ENCODE results near the gene SLCO4A1. TPM values are rescaled to one million over a fixed set of nuclear protein-coding genes. Genes with fewer than 3 reads are reported as not detected.

Gene SLCO4A1
- total and polyA plus RNA-seq, 2 experiments from 2014 or later = 0.22 to 0.43 TPM

- H3K4me3 ChIP-seq = no peak overlapping the region
- no peaks in the 10 kb centered on the region for H3K36me3 ChIP-seq (ENCODE audit: low read depth)
- no peaks in the 10 kb centered on the region for H3K9me3 ChIP-seq (ENCODE audit: low read depth)
- no peaks in the 10 kb centered on the region for H3K9me2 ChIP-seq (ENCODE audit: insufficient read depth)
- TF ChIP-seq EZH2 (IDR thresholded peaks at IDR 0.05; ENCODE audit: insufficient read depth, poor library complexity, severe bottlenecking) (no peak), EZH2phosphoT487 (IDR thresholded peaks at IDR 0.05; ENCODE audit: insufficient read depth, low read depth) (no peak)
- no peak for DNase-seq
- in situ Hi-C loops (cut with MboI) = loop anchor here (5.0 kb wide), 1 partner anchor 51 kb away; no protein-coding TSS in a partner anchor
- H4K20me1 ChIP-seq (ENCODE audit: insufficient read depth) = no peaks in the 10 kb centered on the region
- no peaks in the 10 kb centered on the region for H3K79me2 ChIP-seq (ENCODE audit: insufficient read depth)
- H3K4me2 ChIP-seq (ENCODE audit: unreplicated experiment) = no peak overlapping the region
- no peak overlapping the region for H3K27ac ChIP-seq
- H3F3A ChIP-seq (ENCODE audit: insufficient read depth) = no peaks in the 10 kb centered on the region
- H3K27me3 ChIP-seq (replicated peaks; ENCODE audit: insufficient read depth) = peaks cover 10% of the 10 kb centered on the region; the same call in 1 of the 2 replicates
- no peak overlapping the region for H2AFZ ChIP-seq
- no peaks in the 10 kb centered on the region for H3K4me1 ChIP-seq (ENCODE audit: insufficient read depth)
- no peak overlapping the region for H3K9ac ChIP-seq
- WGBS, 2 experiments (ENCODE audit: low coverage in 1 of 2, low lambda C conversion rate in 2 of 2, missing lambda C conversion rate in 2 of 2) = 75 to 82% methylated on average over 14 to 16 of the region's 16 CpGs
Measured at GRCh38 chr20:62696434-62696957, 54.2 kb downstream of the SLCO4A1 start.

- peaks cover 10% of the 10 kb centered on the region; the same call in 1 of the 2 replicates for H3K27me3 ChIP-seq (replicated peaks; ENCODE audit: insufficient read depth)
- in situ Hi-C loops (cut with MboI) = loop anchor here (5.0 kb wide), 1 partner anchor 50 kb away; no protein-coding TSS in a partner anchor
- TF ChIP-seq EZH2phosphoT487 (IDR thresholded peaks at IDR 0.05; ENCODE audit: insufficient read depth, low read depth) (no peak), EZH2 (IDR thresholded peaks at IDR 0.05; ENCODE audit: insufficient read depth, poor library complexity, severe bottlenecking) (no peak)
Measured at GRCh38 chr20:62696989-62697388, 54.7 kb downstream of the SLCO4A1 start.

GRCh38 chr20:62697468-62697912, 55.2 kb downstream of the SLCO4A1 start:
- Histone ChIP-seq H3K36me3 (ENCODE audit: low read depth) (no peaks in the 10 kb centered on the region), H3K79me2 (ENCODE audit: insufficient read depth) (no peaks in the 10 kb centered on the region), H2AFZ (no peak overlapping the region), H3K27ac (no peak overlapping the region), H3K4me3 (no peak overlapping the region), H3K9ac (no peak overlapping the region), H3K27me3 (replicated peaks; ENCODE audit: insufficient read depth) (peaks cover 10% of the 10 kb centered on the region; the same call in 1 of the 2 replicates), H3K4me1 (ENCODE audit: insufficient read depth) (no peaks in the 10 kb centered on the region), H3K9me2 (ENCODE audit: insufficient read depth) (no peaks in the 10 kb centered on the region), H3K9me3 (ENCODE audit: low read depth) (no peaks in the 10 kb centered on the region), H3F3A (ENCODE audit: insufficient read depth) (no peaks in the 10 kb centered on the region), H4K20me1 (ENCODE audit: insufficient read depth) (no peaks in the 10 kb centered on the region), H3K4me2 (ENCODE audit: unreplicated experiment) (no peak overlapping the region)
- in situ Hi-C loops (cut with MboI) = loop anchor here (5.0 kb wide), 1 partner anchor 50 kb away; no protein-coding TSS in a partner anchor
- no peak for TF ChIP-seq EZH2 (IDR thresholded peaks at IDR 0.05; ENCODE audit: insufficient read depth, poor library complexity, severe bottlenecking)
- no peak for TF ChIP-seq EZH2phosphoT487 (IDR thresholded peaks at IDR 0.05; ENCODE audit: insufficient read depth, low read depth)
- 64 to 69% methylated on average over 11 of the region's 11 CpGs for WGBS, 2 experiments (ENCODE audit: low coverage in 1 of 2, low lambda C conversion rate in 2 of 2, missing lambda C conversion rate in 2 of 2)
- DNase-seq = no peak

More at GRCh38 chr20:62696989-62697388, 54.7 kb downstream of the SLCO4A1 start:
- no peak for DNase-seq
- H4K20me1 ChIP-seq (ENCODE audit: insufficient read depth) = no peaks in the 10 kb centered on the region
- 67 to 81% methylated on average over 8 to 10 of the region's 10 CpGs for WGBS, 2 experiments (ENCODE audit: low coverage in 1 of 2, low lambda C conversion rate in 2 of 2, missing lambda C conversion rate in 2 of 2)
- no peak overlapping the region for H3K4me3 ChIP-seq
- no peak overlapping the region for H2AFZ ChIP-seq
- H3F3A ChIP-seq (ENCODE audit: insufficient read depth) = no peaks in the 10 kb centered on the region
- no peak overlapping the region for H3K9ac ChIP-seq
- H3K9me2 ChIP-seq (ENCODE audit: insufficient read depth) = no peaks in the 10 kb centered on the region
- no peaks in the 10 kb centered on the region for H3K36me3 ChIP-seq (ENCODE audit: low read depth)
- no peak overlapping the region for H3K27ac ChIP-seq
- H3K4me1 ChIP-seq (ENCODE audit: insufficient read depth) = no peaks in the 10 kb centered on the region
- H3K4me2 ChIP-seq (ENCODE audit: unreplicated experiment) = no peak overlapping the region
- H3K79me2 ChIP-seq (ENCODE audit: insufficient read depth) = no peaks in the 10 kb centered on the region
- no peaks in the 10 kb centered on the region for H3K9me3 ChIP-seq (ENCODE audit: low read depth)

- Histone ChIP-seq H2AFZ (no peak overlapping the region), H3K9me3 (ENCODE audit: low read depth) (no peaks in the 10 kb centered on the region), H3F3A (ENCODE audit: insufficient read depth) (no peaks in the 10 kb centered on the region), H3K79me2 (ENCODE audit: insufficient read depth) (no peaks in the 10 kb centered on the region), H3K36me3 (ENCODE audit: low read depth) (no peaks in the 10 kb centered on the region), H3K27ac (no peak overlapping the region), H3K4me3 (no peak overlapping the region), H3K27me3 (replicated peaks; ENCODE audit: insufficient read depth) (peaks cover 10% of the 10 kb centered on the region; the same call in 1 of the 2 replicates), H3K4me2 (ENCODE audit: unreplicated experiment) (no peak overlapping the region), H4K20me1 (ENCODE audit: insufficient read depth) (no peaks in the 10 kb centered on the region), H3K9me2 (ENCODE audit: insufficient read depth) (no peaks in the 10 kb centered on the region), H3K4me1 (ENCODE audit: insufficient read depth) (peaks cover 4% of the 10 kb centered on the region; the same call in 1 of the 2 replicates), H3K9ac (no peak overlapping the region)
- in situ Hi-C loops (cut with MboI) = loop anchor here (5.0 kb wide), 1 partner anchor 49 kb away; no protein-coding TSS in a partner anchor
- 80 to 86% methylated on average over 13 to 14 of the region's 14 CpGs for WGBS, 2 experiments (ENCODE audit: low coverage in 1 of 2, low lambda C conversion rate in 2 of 2, missing lambda C conversion rate in 2 of 2)
- no peak for DNase-seq
- no peak for TF ChIP-seq EZH2phosphoT487 (IDR thresholded peaks at IDR 0.05; ENCODE audit: insufficient read depth, low read depth)
- TF ChIP-seq EZH2 (IDR thresholded peaks at IDR 0.05; ENCODE audit: insufficient read depth, poor library complexity, severe bottlenecking) = no peak
Measured at GRCh38 chr20:62698231-62698630, 55.9 kb downstream of the SLCO4A1 start.

All from GM23248 (cell line).